ENCODE measurements around the gene DCANP1. TPM values are rescaled to one million over a fixed set of nuclear protein-coding genes. Genes with fewer than 3 reads are reported as not detected.

Gene DCANP1
- total and polyA plus RNA-seq, 2 of the 13 experiments (the other 11 are each of a cell fraction or from before 2014, with no cell fraction given): not detected

- no peaks in the 10 kb centered on the region for H3K79me2 ChIP-seq (ENCODE audit: insufficient read depth, low read length)
- H3K9ac ChIP-seq (ENCODE audit: insufficient read depth, low read depth, low read length): no peak overlapping the region
- no peak overlapping the region for H3K4me3 ChIP-seq (replicated peaks in 1 of 3; ENCODE audit: insufficient read depth in 1 of 3, low read depth in 2 of 3, low read length in 3 of 3)
- ATAC-seq (no peak), FAIRE-seq (no peak), DNase-seq (ENCODE audit: low spot score) (no peak)
- no peak overlapping the region for H2AFZ ChIP-seq (ENCODE audit: low read length)
- no peaks in the 10 kb centered on the region for H4K20me1 ChIP-seq (ENCODE audit: insufficient read depth, low read length)
- 55% methylated on average over 2 of the region's 2 CpGs for WGBS (ENCODE audit: low lambda C conversion rate)
- no peak overlapping the region for H3K27ac ChIP-seq (ENCODE audit: extremely low read length, insufficient read depth, low read length)
- no peak for TF ChIP-seq ZNF326 (CRISPR knock-in tag; IDR thresholded peaks at IDR 0.05; ENCODE audit: borderline replicate concordance)
- TF ChIP-seq ZNF407 (CRISPR knock-in tag; IDR thresholded peaks at IDR 0.05; ENCODE audit: not compliant biosample characterization): no peak
- no peak for TF ChIP-seq ARNT (IDR thresholded peaks at IDR 0.05)
- intact Hi-C loops (cut with micrococcal nuclease; ENCODE audit: unreplicated experiment): no loop called here
- no peaks in the 10 kb centered on the region; a peak in 1 of 5 replicates for H3K27me3 ChIP-seq (ENCODE audit: control insufficient read depth in 1 of 2, insufficient read depth in 2 of 2, low read length in 2 of 2)
- no peaks in the 10 kb centered on the region for H3K36me3 ChIP-seq (replicated peaks in 1 of 2; ENCODE audit: control insufficient read depth in 1 of 2, insufficient read depth in 2 of 2, low read length in 2 of 2)
- BruUV-seq (replicated peaks): no TSS peak
- peaks cover 6% of the 10 kb centered on the region; the same call in 1 of the 2 replicates for H3K9me3 ChIP-seq (ENCODE audit: low read length)
- H3K4me2 ChIP-seq (ENCODE audit: low read depth, low read length): no peak overlapping the region
- peaks cover 15% of the 10 kb centered on the region; the same call in 1 of the 2 replicates for H3K4me1 ChIP-seq (ENCODE audit: insufficient read depth, low read length)
- ChIA-PET CTCF (ENCODE audit: low intra/inter-chr PET ratio, low total read pairs) (interaction anchor here (1.2 kb wide), 1 partner anchor 105 kb away, joined by 4 read pairs; no protein-coding TSS in a partner anchor), POLR2A (no interaction called here)
- in situ Hi-C loops (cut with HindIII; ENCODE audit: extremely low pct_ligation_motif_present, low pct_unique_long_range_greater_than_20kb): no loop called here
Observed at GRCh38 chr5:135425641-135426040, 21.5 kb downstream of the DCANP1 start.

Data from HepG2 (cell line).